CD4-positive, alpha-beta T cell treated with Interleukin-10 for 1 hour (primary cell): ENCODE measurements around the gene ITFG2.
"Not testable (repeated sequence)": the region's sequence is repeated elsewhere in the genome, so short reads cannot be mapped to it uniquely, and the experiment has no call there.

Source experiments
- DNase-seq: peaks from one replicate; pipeline ENCODE4 v3.0.0-alpha.2; 2020

Gene ITFG2

DNA sequence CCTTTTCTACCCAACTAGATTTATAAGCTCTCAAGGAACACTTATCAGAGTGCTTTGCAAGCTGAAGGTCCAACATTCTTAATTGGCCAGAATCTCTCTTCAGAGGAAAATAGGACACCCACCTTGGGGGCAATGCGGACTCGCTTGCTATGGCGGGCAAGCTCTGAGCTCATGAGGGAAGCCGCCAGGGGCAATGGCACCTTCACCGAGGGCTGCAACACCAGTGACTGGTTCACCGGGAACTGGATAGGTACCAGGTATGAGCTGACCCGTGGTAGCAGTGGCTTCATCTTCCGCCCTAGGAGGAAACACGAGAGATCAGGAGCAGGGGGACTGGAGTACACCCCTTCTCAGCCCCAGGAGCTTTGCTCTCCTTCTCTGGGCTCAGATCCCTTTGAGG, 51.7 kb downstream of the ITFG2 start:
- DNase-seq = no peak

- DNase-seq = not testable (repeated sequence)
These were observed 56.6 kb downstream of the ITFG2 start for GRCh38 chr12:2868986-2869632.
